ENCODE results near the gene UROC1.

The UROC1 gene

GRCh38 chr3:126469479-126469878 lies 48.1 kb downstream of the UROC1 start:
- H3K4me3 ChIP-seq (ENCODE audit: low read depth, low read length): no peak overlapping the region
- no peak for TF ChIP-seq CTCF (IDR thresholded peaks at IDR 0.05; ENCODE audit: low read depth, low read length)

GRCh38 chr3:126468028-126468891 lies 49.3 kb downstream of the UROC1 start:
- TF ChIP-seq CTCF (IDR thresholded peaks at IDR 0.05; ENCODE audit: low read depth, low read length): no peak

GRCh38 chr3:126467611-126467955 lies 50.0 kb downstream of the UROC1 start:
- no peak overlapping the region for H3K4me3 ChIP-seq (ENCODE audit: low read depth, low read length)
- TF ChIP-seq CTCF (IDR thresholded peaks at IDR 0.05; ENCODE audit: low read depth, low read length): no peak

More at GRCh38 chr3:126468028-126468891, 49.3 kb downstream of the UROC1 start:
- H3K4me3 ChIP-seq (ENCODE audit: low read depth, low read length): no peak overlapping the region

- no peak for TF ChIP-seq CTCF (IDR thresholded peaks at IDR 0.05; ENCODE audit: low read depth, low read length)
- H3K4me3 ChIP-seq (ENCODE audit: low read depth, low read length): no peak overlapping the region
These were observed 50.5 kb downstream of the UROC1 start for GRCh38 chr3:126466886-126467610.

DNA sequence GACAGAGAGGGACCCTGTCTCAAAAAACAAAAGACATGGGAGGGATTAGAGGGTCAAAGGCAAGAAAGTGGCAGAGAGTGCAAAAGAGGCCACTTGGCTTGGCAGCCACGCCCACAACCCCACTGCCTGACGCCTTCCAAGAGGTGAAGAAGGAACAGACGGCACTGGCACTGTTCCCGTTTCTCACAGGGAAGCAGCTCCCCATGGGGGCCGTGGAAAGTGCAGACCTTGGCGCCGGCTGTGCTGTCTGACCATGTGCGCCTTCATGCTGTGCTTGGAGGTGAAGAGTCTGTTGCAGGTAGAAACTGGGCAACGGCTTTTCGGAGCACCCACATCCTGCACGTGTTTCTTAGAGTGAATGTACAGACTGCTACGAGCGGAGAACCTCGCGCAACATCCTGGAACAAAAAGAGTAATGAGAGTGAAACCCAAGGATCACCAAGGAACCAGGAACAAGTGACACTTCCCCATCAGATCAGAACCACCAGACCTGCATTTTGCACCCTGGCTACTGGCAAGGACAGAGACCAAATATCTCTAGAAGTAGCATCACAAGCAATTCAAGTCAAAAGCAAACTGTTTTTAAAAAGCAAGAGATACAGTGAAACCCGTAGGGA lies 51.5 kb downstream of the UROC1 start:
- no peak for TF ChIP-seq CTCF (IDR thresholded peaks at IDR 0.05; ENCODE audit: low read depth, low read length)
- no peak overlapping the region for H3K4me3 ChIP-seq (ENCODE audit: low read depth, low read length)

- TF ChIP-seq CTCF (IDR thresholded peaks at IDR 0.05; ENCODE audit: low read depth, low read length): no peak
- H3K4me3 ChIP-seq (ENCODE audit: low read depth, low read length): no peak overlapping the region
These were observed 52.6 kb downstream of the UROC1 start for GRCh38 chr3:126464997-126465396.

- no peak for TF ChIP-seq CTCF (IDR thresholded peaks at IDR 0.05; ENCODE audit: low read depth, low read length)
These were observed 53.1 kb downstream of the UROC1 start for GRCh38 chr3:126464494-126464893.

More at GRCh38 chr3:126464494-126464893, 53.1 kb downstream of the UROC1 start:
- no peak overlapping the region for H3K4me3 ChIP-seq (ENCODE audit: low read depth, low read length)
